Measurements from ENCODE around the gene ART4. TPM values are rescaled to one million over a fixed set of nuclear protein-coding genes. Genes with fewer than 3 reads are reported as not detected.
A peak's percentile ranks its signal among the peaks of the same experiment; 100 is the strongest.

Gene ART4
- polyA plus RNA-seq, 1 donor from 2014 or later = not detected

DNA sequence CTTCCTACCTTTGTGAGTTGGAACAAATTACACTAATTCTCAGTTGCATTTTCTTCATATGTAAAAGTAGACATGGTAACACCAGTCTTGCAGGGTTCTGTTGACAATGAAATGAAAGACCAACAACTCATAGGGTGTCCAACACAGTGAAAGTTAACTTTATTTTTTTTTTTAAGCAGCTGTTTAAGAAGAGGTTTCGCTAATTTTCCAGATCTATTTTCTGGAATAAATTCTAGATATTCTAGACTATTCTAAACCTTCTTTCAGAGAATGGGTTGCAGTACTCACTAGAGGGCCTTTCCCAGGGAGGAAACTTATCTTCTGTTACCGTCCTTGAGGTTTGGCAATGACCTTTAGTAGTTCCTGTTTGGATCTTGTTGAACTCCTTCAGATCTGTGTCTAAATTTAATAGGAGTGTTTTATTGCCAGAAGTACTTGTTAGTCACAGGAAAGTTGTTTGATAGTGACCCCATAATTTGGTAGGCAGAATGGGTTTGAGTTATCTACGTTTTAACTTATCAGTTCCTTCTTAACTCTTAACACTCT, 2.8 kb upstream of the ART4 start:
- Histone ChIP-seq H3F3A (ENCODE audit: insufficient read depth, low read length, poor library complexity, severe bottlenecking) (no peaks in the 10 kb centered on the region), H3K27me3 (ENCODE audit: insufficient read depth, low read depth, low read length) (no peaks in the 10 kb centered on the region), H3K9ac (ENCODE audit: low read length) (no peak overlapping the region), H3K36me3 (ENCODE audit: insufficient read depth, low read length) (no peaks in the 10 kb centered on the region), H3K27ac (ENCODE audit: low read length) (no peak overlapping the region), H3K9me3 (ENCODE audit: low read length) (no peaks in the 10 kb centered on the region), H3K4me2 (ENCODE audit: low read length) (no peak overlapping the region), H4K20me1 (ENCODE audit: insufficient read depth) (no peaks in the 10 kb centered on the region), H3K9me2 (ENCODE audit: insufficient read depth, low read length) (no peaks in the 10 kb centered on the region), H3K79me2 (replicated peaks; ENCODE audit: insufficient read depth, low read length) (no peaks in the 10 kb centered on the region), H2AFZ (ENCODE audit: low read depth, low read length) (no peak overlapping the region), H3K4me3 (ENCODE audit: low read length) (no peak overlapping the region)
- no peak for TF ChIP-seq TAF1 (IDR thresholded peaks at IDR 0.05; ENCODE audit: low read depth)
- no peak for TF ChIP-seq MXI1 (conservative IDR thresholded peaks at IDR 0.05; ENCODE audit: poor library complexity, severe bottlenecking)
- TF ChIP-seq EP300 (conservative IDR thresholded peaks at IDR 0.05; ENCODE audit: poor library complexity, severe bottlenecking) = no peak
- no peak for TF ChIP-seq POLR2AphosphoS5 (IDR thresholded peaks at IDR 0.05)

DNA sequence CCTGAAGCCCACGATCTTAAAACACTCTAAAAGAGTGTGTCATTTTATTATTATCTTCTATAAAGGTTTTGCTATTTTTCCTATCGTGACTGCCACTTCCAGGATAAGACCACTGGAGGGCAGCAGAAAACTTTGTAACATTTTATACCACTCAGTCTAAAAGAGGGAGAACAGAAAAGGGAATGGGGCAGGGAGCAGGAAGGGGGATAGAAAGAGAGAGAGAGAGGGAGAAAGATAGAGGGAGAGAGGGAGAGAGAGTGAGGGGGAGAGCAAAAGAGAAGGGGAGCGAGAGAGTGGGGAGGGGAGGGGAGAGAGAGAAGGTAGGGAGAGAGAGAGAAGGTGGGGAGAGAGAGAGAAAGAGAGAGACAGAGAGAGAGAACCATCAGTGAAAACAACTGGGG, 2.0 kb upstream of the ART4 start:
- Histone ChIP-seq H2AFZ (ENCODE audit: low read depth, low read length) (no peak overlapping the region), H3K9me2 (ENCODE audit: insufficient read depth, low read length) (no peaks in the 10 kb centered on the region), H3K27me3 (ENCODE audit: insufficient read depth, low read depth, low read length) (no peaks in the 10 kb centered on the region), H3K4me2 (ENCODE audit: low read length) (no peak overlapping the region), H3K27ac (ENCODE audit: low read length) (no peak overlapping the region), H3K79me2 (replicated peaks; ENCODE audit: insufficient read depth, low read length) (no peaks in the 10 kb centered on the region), H3F3A (ENCODE audit: insufficient read depth, low read length, poor library complexity, severe bottlenecking) (no peaks in the 10 kb centered on the region), H3K36me3 (ENCODE audit: insufficient read depth, low read length) (no peaks in the 10 kb centered on the region), H3K9me3 (ENCODE audit: low read length) (no peaks in the 10 kb centered on the region), H4K20me1 (ENCODE audit: insufficient read depth) (no peaks in the 10 kb centered on the region), H3K9ac (ENCODE audit: low read length) (no peak overlapping the region), H3K4me3 (ENCODE audit: low read length) (no peak overlapping the region)
- TF ChIP-seq POLR2AphosphoS5 (IDR thresholded peaks at IDR 0.05) = no peak
- TF ChIP-seq RAD21 (conservative IDR thresholded peaks at IDR 0.05) = peak; percentile 91
- TF ChIP-seq SMC3 (conservative IDR thresholded peaks at IDR 0.05; ENCODE audit: poor library complexity) = peak; percentile 97
- TF ChIP-seq, protein P1, sequence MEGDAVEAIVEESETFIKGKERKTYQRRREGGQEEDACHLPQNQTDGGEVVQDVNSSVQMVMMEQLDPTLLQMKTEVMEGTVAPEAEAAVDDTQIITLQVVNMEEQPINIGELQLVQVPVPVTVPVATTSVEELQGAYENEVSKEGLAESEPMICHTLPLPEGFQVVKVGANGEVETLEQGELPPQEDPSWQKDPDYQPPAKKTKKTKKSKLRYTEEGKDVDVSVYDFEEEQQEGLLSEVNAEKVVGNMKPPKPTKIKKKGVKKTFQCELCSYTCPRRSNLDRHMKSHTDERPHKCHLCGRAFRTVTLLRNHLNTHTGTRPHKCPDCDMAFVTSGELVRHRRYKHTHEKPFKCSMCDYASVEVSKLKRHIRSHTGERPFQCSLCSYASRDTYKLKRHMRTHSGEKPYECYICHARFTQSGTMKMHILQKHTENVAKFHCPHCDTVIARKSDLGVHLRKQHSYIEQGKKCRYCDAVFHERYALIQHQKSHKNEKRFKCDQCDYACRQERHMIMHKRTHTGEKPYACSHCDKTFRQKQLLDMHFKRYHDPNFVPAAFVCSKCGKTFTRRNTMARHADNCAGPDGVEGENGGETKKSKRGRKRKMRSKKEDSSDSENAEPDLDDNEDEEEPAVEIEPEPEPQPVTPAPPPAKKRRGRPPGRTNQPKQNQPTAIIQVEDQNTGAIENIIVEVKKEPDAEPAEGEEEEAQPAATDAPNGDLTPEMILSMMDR (IDR thresholded peaks at IDR 0.05; ENCODE audit: poor library complexity, severe bottlenecking) = peak; percentile 86

DNA sequence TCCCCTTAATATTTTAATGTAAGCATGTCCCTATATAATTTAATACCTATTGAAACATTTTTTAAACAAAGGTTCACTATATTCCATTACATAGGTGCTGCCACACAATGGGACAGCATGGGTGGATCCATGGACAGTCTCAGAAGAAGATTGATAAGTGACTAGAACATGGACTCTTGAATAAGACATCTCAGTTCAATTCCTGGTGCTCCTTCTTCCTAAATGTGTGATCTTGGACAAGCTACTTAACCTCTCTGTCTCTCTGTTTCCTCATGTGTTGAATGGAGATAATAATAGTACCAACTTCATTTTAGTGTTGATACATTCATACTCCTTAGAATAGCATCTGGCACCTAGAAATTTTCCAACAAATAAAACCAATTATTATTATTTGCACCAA, 1.1 kb upstream of the ART4 start:
- Histone ChIP-seq H3K27me3 (ENCODE audit: insufficient read depth, low read depth, low read length) (no peaks in the 10 kb centered on the region), H3K4me2 (ENCODE audit: low read length) (no peak overlapping the region), H2AFZ (ENCODE audit: low read depth, low read length) (no peak overlapping the region), H3K9me3 (ENCODE audit: low read length) (no peaks in the 10 kb centered on the region), H4K20me1 (ENCODE audit: insufficient read depth) (no peaks in the 10 kb centered on the region), H3F3A (ENCODE audit: insufficient read depth, low read length, poor library complexity, severe bottlenecking) (no peaks in the 10 kb centered on the region), H3K79me2 (replicated peaks; ENCODE audit: insufficient read depth, low read length) (no peaks in the 10 kb centered on the region), H3K9ac (ENCODE audit: low read length) (no peak overlapping the region), H3K4me3 (ENCODE audit: low read length) (no peak overlapping the region), H3K36me3 (ENCODE audit: insufficient read depth, low read length) (no peaks in the 10 kb centered on the region), H3K9me2 (ENCODE audit: insufficient read depth, low read length) (no peaks in the 10 kb centered on the region), H3K27ac (ENCODE audit: low read length) (no peak overlapping the region)
- TF ChIP-seq, protein P2, sequence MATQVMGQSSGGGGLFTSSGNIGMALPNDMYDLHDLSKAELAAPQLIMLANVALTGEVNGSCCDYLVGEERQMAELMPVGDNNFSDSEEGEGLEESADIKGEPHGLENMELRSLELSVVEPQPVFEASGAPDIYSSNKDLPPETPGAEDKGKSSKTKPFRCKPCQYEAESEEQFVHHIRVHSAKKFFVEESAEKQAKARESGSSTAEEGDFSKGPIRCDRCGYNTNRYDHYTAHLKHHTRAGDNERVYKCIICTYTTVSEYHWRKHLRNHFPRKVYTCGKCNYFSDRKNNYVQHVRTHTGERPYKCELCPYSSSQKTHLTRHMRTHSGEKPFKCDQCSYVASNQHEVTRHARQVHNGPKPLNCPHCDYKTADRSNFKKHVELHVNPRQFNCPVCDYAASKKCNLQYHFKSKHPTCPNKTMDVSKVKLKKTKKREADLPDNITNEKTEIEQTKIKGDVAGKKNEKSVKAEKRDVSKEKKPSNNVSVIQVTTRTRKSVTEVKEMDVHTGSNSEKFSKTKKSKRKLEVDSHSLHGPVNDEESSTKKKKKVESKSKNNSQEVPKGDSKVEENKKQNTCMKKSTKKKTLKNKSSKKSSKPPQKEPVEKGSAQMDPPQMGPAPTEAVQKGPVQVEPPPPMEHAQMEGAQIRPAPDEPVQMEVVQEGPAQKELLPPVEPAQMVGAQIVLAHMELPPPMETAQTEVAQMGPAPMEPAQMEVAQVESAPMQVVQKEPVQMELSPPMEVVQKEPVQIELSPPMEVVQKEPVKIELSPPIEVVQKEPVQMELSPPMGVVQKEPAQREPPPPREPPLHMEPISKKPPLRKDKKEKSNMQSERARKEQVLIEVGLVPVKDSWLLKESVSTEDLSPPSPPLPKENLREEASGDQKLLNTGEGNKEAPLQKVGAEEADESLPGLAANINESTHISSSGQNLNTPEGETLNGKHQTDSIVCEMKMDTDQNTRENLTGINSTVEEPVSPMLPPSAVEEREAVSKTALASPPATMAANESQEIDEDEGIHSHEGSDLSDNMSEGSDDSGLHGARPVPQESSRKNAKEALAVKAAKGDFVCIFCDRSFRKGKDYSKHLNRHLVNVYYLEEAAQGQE (IDR thresholded peaks at IDR 0.05; ENCODE audit: borderline replicate concordance) = no peak
- TF ChIP-seq TAF1 (IDR thresholded peaks at IDR 0.05; ENCODE audit: low read depth) (no peak), EZH2 (IDR thresholded peaks at IDR 0.05; ENCODE audit: borderline replicate concordance, insufficient read depth, low read length, poor library complexity, severe bottlenecking) (no peak), SMC3 (conservative IDR thresholded peaks at IDR 0.05; ENCODE audit: poor library complexity) (no peak), POLR2AphosphoS5 (IDR thresholded peaks at IDR 0.05) (no peak), RAD21 (conservative IDR thresholded peaks at IDR 0.05) (no peak), EP300 (conservative IDR thresholded peaks at IDR 0.05; ENCODE audit: poor library complexity, severe bottlenecking) (no peak), MXI1 (conservative IDR thresholded peaks at IDR 0.05; ENCODE audit: poor library complexity, severe bottlenecking) (no peak)
- TF ChIP-seq, protein P1 (IDR thresholded peaks at IDR 0.05; ENCODE audit: poor library complexity, severe bottlenecking) = no peak

Measured in neural cell (in vitro differentiated cells).